Omental fat pad (tissue), 4 donors: Measurements from ENCODE around the gene C19orf38. TPM values are rescaled to one million over a fixed set of nuclear protein-coding genes. Genes with fewer than 3 reads are reported as not detected.

Source experiments
- ATAC-seq: fragments of 150-250 bp; one replicate; pipeline ENCODE4 v1.9.1; 2016; ENCODE audit warnings: mild to moderate bottlenecking, moderate library complexity; ENCODE audit not compliant: low FRiP score
- DNase-seq: peaks from one replicate; pipeline ENCODE4 v3.0.0-alpha.2; 2019; ENCODE audit warnings: low spot score
- CTCF ChIP-seq, 3 donors: fragments of 450-650 bp; IDR thresholded peaks; one replicate each; pipeline ENCODE4 v1.5.1; 2016 to 2017; ENCODE audit warnings: antibody characterized with exemption in 3 of 3, mild to moderate bottlenecking in 3 of 3, moderate library complexity in 2 of 3
- total RNA-seq, 4 donors: library from RNA; depleted of rRNA; stranded (reverse); fragments of >200 nt; gene quantifications; one replicate each; pipeline ENCODE4 v1.1.0, GENCODE V29; 2016

The C19orf38 gene
- total RNA-seq, 4 donors from 2014 or later = 1.0 to 7.9 (median 4.9) TPM

GRCh38 chr19:10823690-10824089, 24.5 kb upstream of the C19orf38 start:
- ATAC-seq = no peak
- DNase-seq = no peak
- TF ChIP-seq CTCF (IDR thresholded peaks at IDR 0.05) = no peak

- no peak for DNase-seq
- TF ChIP-seq CTCF (IDR thresholded peaks at IDR 0.05) = no peak
- ATAC-seq = peak; percentile 34
Measured at GRCh38 chr19:10826231-10826630, 22.0 kb upstream of the C19orf38 start.

GRCh38 chr19:10826846-10827245, 21.4 kb upstream of the C19orf38 start:
- no peak for DNase-seq
- no peak for ATAC-seq
- TF ChIP-seq CTCF (IDR thresholded peaks at IDR 0.05) = no peak

- ATAC-seq = no peak
Measured at GRCh38 chr19:10828981-10829821, 19.0 kb upstream of the C19orf38 start.

GRCh38 chr19:10829967-10830366, 18.2 kb upstream of the C19orf38 start:
- DNase-seq (no peak), ATAC-seq (no peak)
- TF ChIP-seq CTCF (IDR thresholded peaks at IDR 0.05) = no peak

More at GRCh38 chr19:10828981-10829821, 19.0 kb upstream of the C19orf38 start:
- no peak for TF ChIP-seq CTCF (IDR thresholded peaks at IDR 0.05)
- DNase-seq = no peak

GRCh38 chr19:10830370-10830769, 17.8 kb upstream of the C19orf38 start:
- ATAC-seq (no peak), DNase-seq (no peak)
- no peak for TF ChIP-seq CTCF (IDR thresholded peaks at IDR 0.05)
